SJSA1 (cell line): ENCODE results near the gene BCO2. TPM values are rescaled to one million over a fixed set of nuclear protein-coding genes. Genes with fewer than 3 reads are reported as not detected.
A peak's percentile ranks its signal among the peaks of the same experiment; 100 is the strongest.
"Not testable (repeated sequence)": the region's sequence is repeated elsewhere in the genome, so short reads cannot be mapped to it uniquely, and the experiment has no call there.

Source experiments
- DNase-seq, 2 experiments: peaks; one replicate each; pipeline ENCODE4 v3.0.0-alpha.2; 2015 to 2020; ENCODE audit warnings: low spot score in 2 of 2, low read depth in 1 of 2
- H3K27ac ChIP-seq: fragments of 250-450 bp; sonication (Bioruptor Pico); 2 replicates; pipeline ENCODE4 v1.5.1; 2020; ENCODE audit warnings: mild to moderate bottlenecking, moderate library complexity
- H3K27me3 ChIP-seq: fragments of 250-450 bp; sonication (Bioruptor Pico); replicated peaks from 2 replicates; pipeline ENCODE4 v1.5.1; 2020; ENCODE audit warnings: mild to moderate bottlenecking, moderate library complexity
- H3K36me3 ChIP-seq: fragments of 250-450 bp; sonication (Bioruptor Pico); 2 replicates; pipeline ENCODE4 v1.5.1; 2020; ENCODE audit warnings: mild to moderate bottlenecking
- H3K4me1 ChIP-seq: fragments of 250-450 bp; sonication (Bioruptor Pico); replicated peaks from 2 replicates; pipeline ENCODE4 v1.6.1; 2021; ENCODE audit warnings: mild to moderate bottlenecking
- H3K4me3 ChIP-seq: fragments of 250-450 bp; sonication (Bioruptor Pico); 2 replicates; pipeline ENCODE4 v1.5.1; 2020; ENCODE audit warnings: mild to moderate bottlenecking
- H3K9me3 ChIP-seq: fragments of 250-450 bp; sonication (Bioruptor Pico); replicated peaks from 2 replicates; pipeline ENCODE4 v1.5.1; 2020; ENCODE audit warnings: mild to moderate bottlenecking
- total RNA-seq: library from RNA; depleted of rRNA; stranded (reverse); fragments of >200 nt; shearing (Covaris generic); gene quantifications from 2 replicates; pipeline ENCODE4 v1.2.3, GENCODE V29; 2014

BCO2 gene
- total RNA-seq, 1 experiment from 2014 or later = 0.42 TPM

DNA sequence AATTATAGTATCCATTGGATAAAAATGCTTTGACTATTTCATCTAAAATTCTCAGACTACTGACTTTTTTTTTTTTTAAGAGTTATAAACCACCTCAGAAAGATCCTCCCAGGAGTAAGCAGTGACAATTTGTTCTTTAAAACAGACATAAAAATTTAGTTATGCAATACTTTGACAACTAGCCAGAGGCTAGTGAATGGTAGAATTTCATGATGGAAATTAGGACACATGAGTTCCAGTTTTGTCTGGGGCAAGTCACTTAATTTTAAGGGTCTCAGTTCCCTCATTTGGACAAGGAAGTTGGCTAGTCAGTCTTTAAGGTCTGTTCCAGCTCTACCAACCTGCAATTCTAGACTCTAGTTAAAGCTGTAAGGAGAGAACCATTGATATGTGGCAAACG is 14.3 kb upstream of the BCO2 start:
- Histone ChIP-seq H3K27me3 (no peaks in the 10 kb centered on the region), H3K27ac (no peak overlapping the region), H3K9me3 (no peaks in the 10 kb centered on the region), H3K4me1 (peaks cover 46% of the 10 kb centered on the region), H3K36me3 (no peaks in the 10 kb centered on the region), H3K4me3 (no peak overlapping the region)
- DNase-seq = no peak

- not testable (repeated sequence) for H3K9me3 ChIP-seq, H3K36me3 ChIP-seq, DNase-seq, H3K27me3 ChIP-seq, H3K4me3 ChIP-seq
- H3K4me1 ChIP-seq = peaks cover 36% of the 10 kb centered on the region
- H3K27ac ChIP-seq = peak overlapping the region; percentile 63
These were observed 13.1 kb upstream of the BCO2 start for GRCh38 chr11:112162200-112162599.

- Histone ChIP-seq H3K9me3 (no peaks in the 10 kb centered on the region), H3K4me1 (peaks cover 30% of the 10 kb centered on the region), H3K27me3 (no peaks in the 10 kb centered on the region), H3K27ac (peak overlapping the region; percentile 63), H3K4me3 (no peak overlapping the region), H3K36me3 (no peaks in the 10 kb centered on the region)
- DNase-seq = peak in 1 of 2 experiments; percentile 43
These were observed 12.4 kb upstream of the BCO2 start for GRCh38 chr11:112162761-112163546.

DNA sequence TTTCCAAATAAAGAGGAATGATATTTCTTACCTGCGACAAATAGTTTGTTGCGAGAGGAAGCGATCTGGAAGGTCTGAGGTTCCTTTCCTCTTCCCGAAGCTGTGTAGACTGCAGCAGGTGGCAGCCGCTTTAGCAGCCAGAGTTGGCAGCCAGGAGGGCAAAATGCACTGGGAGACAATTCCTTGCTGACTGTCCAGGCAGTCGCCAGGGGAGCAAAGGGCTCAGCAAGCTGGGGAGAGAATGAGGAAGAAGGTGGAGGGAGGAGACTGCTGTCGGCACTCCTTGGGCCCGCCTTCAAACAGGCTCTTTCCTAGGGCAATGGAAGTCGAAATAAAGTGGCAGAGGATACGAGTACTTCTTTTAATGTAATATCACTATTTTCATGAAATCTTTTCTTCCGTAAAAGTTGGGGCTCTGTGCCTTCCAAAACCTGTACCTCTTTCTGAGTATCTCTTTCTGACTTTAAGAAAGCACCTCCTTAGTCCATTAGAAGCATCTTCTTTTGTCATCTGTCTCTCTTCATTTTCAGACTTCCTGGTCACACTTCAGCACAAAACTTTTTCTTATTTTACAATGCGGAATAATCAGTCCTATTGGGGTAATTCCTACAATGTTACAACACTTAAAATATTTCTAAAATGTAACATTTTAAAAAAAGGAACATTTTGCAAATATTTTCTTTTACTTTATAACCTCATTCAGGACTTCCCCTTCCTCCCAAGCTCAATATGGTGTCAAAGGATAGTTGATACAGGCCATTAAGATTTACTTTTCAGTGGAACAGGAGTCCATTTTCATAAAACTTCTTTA is 11.2 kb upstream of the BCO2 start, which contains the start of gene IL18:
Gene IL18 (minus strand): TSS at position 220 of the 811 bp plus-strand sequence. CDS start 9,041 bp downstream, outside the sequence.
- Histone ChIP-seq H3K9me3 (no peaks in the 10 kb centered on the region), H3K36me3 (no peaks in the 10 kb centered on the region), H3K4me3 (no peak within 1 kb of the TSS), H3K27ac (peak within 1 kb of the TSS; percentile 63), H3K4me1 (peaks cover 26% of the 10 kb centered on the region), H3K27me3 (no peaks in the 10 kb centered on the region)
- DNase-seq = no peak

GRCh38 chr11:112165049-112165448 is 10.3 kb upstream of the BCO2 start:
- H3K4me3 ChIP-seq = no peak overlapping the region
- no peaks in the 10 kb centered on the region for H3K9me3 ChIP-seq
- H3K27me3 ChIP-seq = no peaks in the 10 kb centered on the region
- DNase-seq = no peak
- H3K27ac ChIP-seq = no peak overlapping the region
- H3K36me3 ChIP-seq = no peaks in the 10 kb centered on the region
- H3K4me1 ChIP-seq = peaks cover 23% of the 10 kb centered on the region

- H3K27ac ChIP-seq = no peak overlapping the region
- H3K4me1 ChIP-seq = peaks cover 23% of the 10 kb centered on the region
- no peaks in the 10 kb centered on the region for H3K9me3 ChIP-seq
- DNase-seq = no peak
- no peaks in the 10 kb centered on the region for H3K27me3 ChIP-seq
- no peak overlapping the region for H3K4me3 ChIP-seq
- no peaks in the 10 kb centered on the region for H3K36me3 ChIP-seq
These were observed 8.8 kb upstream of the BCO2 start for GRCh38 chr11:112166562-112166961.

DNA sequence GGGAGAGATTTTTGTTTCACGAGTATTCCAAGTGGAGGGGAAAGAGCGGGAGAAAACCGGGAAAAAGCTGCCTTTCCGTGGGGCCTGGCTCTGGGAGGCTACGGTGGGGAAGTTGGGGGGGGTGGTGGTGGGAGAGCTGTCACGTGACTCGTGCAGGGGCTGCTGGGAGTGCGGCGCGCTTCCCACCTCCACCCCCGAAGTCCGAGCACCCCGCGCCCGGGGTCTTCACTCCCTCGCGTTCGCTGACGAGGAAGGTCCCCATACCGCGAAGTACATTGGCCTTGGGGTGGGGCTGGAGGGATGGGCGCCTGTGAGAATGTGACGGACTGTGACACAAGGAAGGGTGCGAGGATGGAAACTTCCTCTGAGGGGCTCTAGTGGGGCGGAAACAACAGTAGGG is 8.2 kb upstream of the BCO2 start, which contains the start of gene TEX12:
Gene TEX12 (plus strand): TSS at position 228 of the 400 bp plus-strand sequence. CDS start 1,897 bp downstream, outside the sequence.
- Histone ChIP-seq H3K36me3 (no peaks in the 10 kb centered on the region), H3K4me3 (no peak within 1 kb of the TSS), H3K4me1 (peaks cover 23% of the 10 kb centered on the region), H3K27ac (no peak within 1 kb of the TSS), H3K27me3 (no peaks in the 10 kb centered on the region), H3K9me3 (no peaks in the 10 kb centered on the region)
- DNase-seq = no peak

- Histone ChIP-seq H3K27me3 (no peaks in the 10 kb centered on the region), H3K36me3 (no peaks in the 10 kb centered on the region), H3K4me1 (no peaks in the 10 kb centered on the region), H3K9me3 (no peaks in the 10 kb centered on the region), H3K27ac (no peak overlapping the region), H3K4me3 (no peak overlapping the region)
- no peak for DNase-seq
These were observed 2.8 kb upstream of the BCO2 start for GRCh38 chr11:112172362-112172994.

DNA sequence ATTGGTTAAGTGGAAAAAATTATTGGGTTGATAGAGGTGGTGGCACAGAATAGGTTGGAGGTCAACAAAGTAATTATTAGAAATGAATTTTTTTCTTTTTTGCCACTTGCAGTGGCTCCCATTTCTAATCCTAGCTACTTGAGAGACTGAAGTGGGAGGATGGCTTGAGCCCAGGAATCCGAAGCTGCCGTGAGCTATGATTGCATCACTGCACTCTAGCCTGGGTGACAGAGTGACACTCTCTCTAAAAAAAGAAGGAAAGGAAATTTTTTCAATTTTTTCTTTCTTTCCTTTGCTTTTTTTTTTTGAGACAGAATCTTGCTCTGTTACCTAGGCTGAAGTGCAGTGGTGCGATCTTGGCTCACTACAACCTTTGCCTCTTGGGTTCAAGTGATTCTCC is 2.2 kb upstream of the BCO2 start:
- Histone ChIP-seq H3K4me3 (no peak overlapping the region), H3K4me1 (no peaks in the 10 kb centered on the region), H3K9me3 (no peaks in the 10 kb centered on the region), H3K36me3 (no peaks in the 10 kb centered on the region), H3K27me3 (no peaks in the 10 kb centered on the region), H3K27ac (no peak overlapping the region)
- DNase-seq = no peak

- no peaks in the 10 kb centered on the region for H3K4me1 ChIP-seq
- no peak overlapping the region for H3K27ac ChIP-seq
- no peak for DNase-seq
- H3K9me3 ChIP-seq = no peaks in the 10 kb centered on the region
- no peaks in the 10 kb centered on the region for H3K36me3 ChIP-seq
- H3K4me3 ChIP-seq = peak overlapping the region; percentile 24; the same call in 1 of the 2 replicates
- H3K27me3 ChIP-seq = no peaks in the 10 kb centered on the region
These were observed 264 bp downstream of the BCO2 start for GRCh38 chr11:112175599-112175952.

GRCh38 chr11:112176077-112176476 is 765 bp downstream of the BCO2 start:
- no peak overlapping the region for H3K4me3 ChIP-seq
- H3K9me3 ChIP-seq = no peaks in the 10 kb centered on the region
- H3K27me3 ChIP-seq = no peaks in the 10 kb centered on the region
- H3K4me1 ChIP-seq = no peaks in the 10 kb centered on the region
- no peaks in the 10 kb centered on the region for H3K36me3 ChIP-seq
- DNase-seq = no peak
- H3K27ac ChIP-seq = no peak overlapping the region

DNA sequence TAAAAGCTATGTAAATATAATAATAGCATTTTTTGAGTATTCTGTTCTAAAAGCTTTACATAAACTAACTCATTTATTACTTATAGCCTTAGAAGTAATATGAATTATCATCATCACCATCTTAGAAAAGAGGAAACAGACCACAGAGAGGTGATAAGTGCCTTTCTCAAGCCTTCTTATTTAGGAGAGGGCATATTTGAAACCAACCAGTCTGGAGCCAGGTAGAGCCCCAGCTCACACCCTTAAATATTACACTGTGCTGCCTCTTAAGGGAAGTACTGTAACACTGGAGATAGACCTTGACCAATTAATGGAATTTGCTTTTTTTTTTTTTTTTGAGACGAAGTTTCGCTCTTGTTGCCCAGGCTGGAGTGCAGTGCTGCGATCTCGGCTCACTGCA is 2.3 kb downstream of the BCO2 start:
- no peaks in the 10 kb centered on the region for H3K27me3 ChIP-seq
- H3K9me3 ChIP-seq = no peaks in the 10 kb centered on the region
- no peak overlapping the region for H3K27ac ChIP-seq
- DNase-seq = no peak
- H3K36me3 ChIP-seq = no peaks in the 10 kb centered on the region
- no peaks in the 10 kb centered on the region for H3K4me1 ChIP-seq
- no peak overlapping the region for H3K4me3 ChIP-seq

DNA sequence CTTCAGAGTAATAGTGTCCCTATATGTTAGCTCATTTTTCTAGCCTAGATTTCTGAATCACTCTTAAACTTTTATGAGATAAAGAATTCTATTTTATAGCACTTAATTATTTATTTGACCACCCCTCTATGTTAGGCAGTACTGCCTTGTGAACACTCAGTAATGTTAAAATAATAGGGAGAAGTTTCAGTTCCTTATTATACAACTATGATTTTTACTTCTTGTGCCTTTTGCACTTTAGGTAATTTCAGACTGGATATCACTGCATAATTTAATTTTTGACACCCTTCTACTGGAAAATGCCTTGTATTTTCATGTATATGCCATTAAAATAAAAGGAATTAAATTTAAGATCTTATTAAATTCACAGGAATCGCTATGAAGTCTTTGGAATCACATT is 3.1 kb downstream of the BCO2 start:
- no peaks in the 10 kb centered on the region for H3K27me3 ChIP-seq
- H3K36me3 ChIP-seq = no peaks in the 10 kb centered on the region
- no peaks in the 10 kb centered on the region for H3K9me3 ChIP-seq
- no peaks in the 10 kb centered on the region for H3K4me1 ChIP-seq
- no peak overlapping the region for H3K27ac ChIP-seq
- no peak for DNase-seq
- no peak overlapping the region for H3K4me3 ChIP-seq

- Histone ChIP-seq H3K27ac (no peak overlapping the region), H3K4me1 (no peaks in the 10 kb centered on the region), H3K4me3 (no peak overlapping the region), H3K36me3 (no peaks in the 10 kb centered on the region), H3K9me3 (no peaks in the 10 kb centered on the region), H3K27me3 (no peaks in the 10 kb centered on the region)
- DNase-seq = no peak
These were observed 3.6 kb downstream of the BCO2 start for GRCh38 chr11:112178936-112179335.
